ENCODE measurements around the gene PLD5.
A peak's percentile ranks its signal among the peaks of the same experiment; 100 is the strongest.
"Not testable (repeated sequence)": the region's sequence is repeated elsewhere in the genome, so short reads cannot be mapped to it uniquely, and the experiment has no call there.

PLD5 gene

GRCh38 chr1:242132121-242132817 is 392.2 kb downstream of the PLD5 start:
- TF ChIP-seq CTCF (IDR thresholded peaks at IDR 0.05): no peak
- Mint-ChIP-seq H3K27ac (no peak overlapping the region), H3K4me1 (no peaks in the 10 kb centered on the region)

GRCh38 chr1:242128951-242129502 is 395.5 kb downstream of the PLD5 start:
- no peak overlapping the region for H3K4me3 Mint-ChIP-seq
- H3K4me1 Mint-ChIP-seq: no peaks in the 10 kb centered on the region
- no peaks in the 10 kb centered on the region for H3K36me3 Mint-ChIP-seq (ENCODE audit: low read depth)
- H3K27ac Mint-ChIP-seq: no peak overlapping the region
- DNase-seq: no peak
- H3K9me3 Mint-ChIP-seq: peaks cover 14% of the 10 kb centered on the region
- H3K27me3 Mint-ChIP-seq (ENCODE audit: low read depth, poor library complexity): peaks cover 6% of the 10 kb centered on the region
- peak; percentile 42 for TF ChIP-seq CTCF (IDR thresholded peaks at IDR 0.05)

More at GRCh38 chr1:242132121-242132817, 392.2 kb downstream of the PLD5 start:
- H3K27me3 Mint-ChIP-seq (ENCODE audit: low read depth, poor library complexity): peaks cover 9% of the 10 kb centered on the region
- DNase-seq: no peak
- H3K4me3 Mint-ChIP-seq: no peak overlapping the region
- no peaks in the 10 kb centered on the region for H3K36me3 Mint-ChIP-seq (ENCODE audit: low read depth)
- peaks cover 17% of the 10 kb centered on the region for H3K9me3 Mint-ChIP-seq

- Mint-ChIP-seq H3K36me3 (ENCODE audit: low read depth) (no peaks in the 10 kb centered on the region), H3K9me3 (peaks cover 3% of the 10 kb centered on the region), H3K27ac (no peak overlapping the region), H3K27me3 (ENCODE audit: low read depth, poor library complexity) (peaks cover 13% of the 10 kb centered on the region), H3K4me1 (no peaks in the 10 kb centered on the region), H3K4me3 (no peak overlapping the region)
- no peak for TF ChIP-seq CTCF (IDR thresholded peaks at IDR 0.05)
- DNase-seq: no peak
These were observed 404.1 kb downstream of the PLD5 start for GRCh38 chr1:242120432-242120831.

GRCh38 chr1:242100921-242101320 is 423.6 kb downstream of the PLD5 start:
- H3K27me3 Mint-ChIP-seq (ENCODE audit: low read depth, poor library complexity): peaks cover 4% of the 10 kb centered on the region
- no peaks in the 10 kb centered on the region for H3K36me3 Mint-ChIP-seq (ENCODE audit: low read depth)
- peaks cover 7% of the 10 kb centered on the region for H3K9me3 Mint-ChIP-seq
- TF ChIP-seq CTCF (IDR thresholded peaks at IDR 0.05): no peak
- H3K4me1 Mint-ChIP-seq: no peaks in the 10 kb centered on the region
- H3K4me3 Mint-ChIP-seq: no peak overlapping the region
- no peak overlapping the region for H3K27ac Mint-ChIP-seq
- no peak for DNase-seq

- H3K27ac Mint-ChIP-seq; H3K27me3 Mint-ChIP-seq (ENCODE audit: low read depth, poor library complexity); H3K4me3 Mint-ChIP-seq; DNase-seq; H3K36me3 Mint-ChIP-seq (ENCODE audit: low read depth); H3K4me1 Mint-ChIP-seq; H3K9me3 Mint-ChIP-seq: not testable (repeated sequence)
These were observed 427.2 kb downstream of the PLD5 start for GRCh38 chr1:242097283-242097682.

- no peak for DNase-seq
- TF ChIP-seq CTCF (IDR thresholded peaks at IDR 0.05): no peak
- Mint-ChIP-seq H3K36me3 (ENCODE audit: low read depth) (no peaks in the 10 kb centered on the region), H3K27me3 (ENCODE audit: low read depth, poor library complexity) (no peaks in the 10 kb centered on the region), H3K4me1 (peaks cover 16% of the 10 kb centered on the region), H3K4me3 (no peak overlapping the region), H3K9me3 (peaks cover 2% of the 10 kb centered on the region), H3K27ac (no peak overlapping the region)
These were observed 431.4 kb downstream of the PLD5 start for GRCh38 chr1:242093116-242093515.

All from nephron progenitor cell (in vitro differentiated cells).